Astrocyte (in vitro differentiated cells and primary cell): ENCODE results near the gene DCC.

Source experiments
- CTCF ChIP-seq: IDR thresholded peaks from 2 replicates; pipeline ENCODE4 v1.5.1; 2011; ENCODE audit warnings: low read depth, mild to moderate bottlenecking, inconsistent platforms, low read length, moderate library complexity; ENCODE audit not compliant: insufficient read depth
- EZH2 ChIP-seq: IDR thresholded peaks from 2 replicates; pipeline ENCODE4 v1.6.1; 2012; ENCODE audit warnings: mild to moderate bottlenecking, low read length, inconsistent platforms; ENCODE audit not compliant: insufficient read depth

GRCh38 chr18:52588931-52589330 is 248.9 kb downstream of the DCC start:
- TF ChIP-seq CTCF (no peak), EZH2 (no peak)
